Psoas muscle (tissue), 8 donors: Measurements from ENCODE around the gene HNF1B. TPM values are rescaled to one million over a fixed set of nuclear protein-coding genes. Genes with fewer than 3 reads are reported as not detected.

Experiments used
- ATAC-seq, 4 donors: fragments of 200-7000 bp; cut with Tn5 transposase; one replicate each; pipeline ENCODE4 v1.9.1; 2020; ENCODE audit warnings: moderate library complexity in 3 of 4, mild to moderate bottlenecking in 2 of 4
- DNase-seq, 2 donors: peaks; one replicate each; pipeline ENCODE4 v3.0.0-alpha.2; 2020
- H3K27ac ChIP-seq: fragments of 200-600 bp; one replicate; pipeline ENCODE4 v1.8.0; 2022
- H3K27me3 ChIP-seq, 3 donors: fragments of 200-600 bp in 1 of 3; one replicate each; pipeline versions ENCODE4 v1.6.1 to v1.8.0; 2013 to 2022; ENCODE audit warnings: low read length in 2 of 3, mild to moderate bottlenecking in 2 of 3, moderate library complexity in 1 of 3; ENCODE audit not compliant: insufficient read depth in 3 of 3
- H3K36me3 ChIP-seq, 2 donors: fragments of 200-600 bp in 1 of 2; one replicate each; pipeline versions ENCODE4 v1.6.1 to v1.8.0; 2013 to 2022; ENCODE audit warnings: low read depth in 1 of 2, mild to moderate bottlenecking in 1 of 2, moderate library complexity in 1 of 2; ENCODE audit not compliant: insufficient read depth in 1 of 2
- H3K4me1 ChIP-seq: fragments of 200-600 bp; one replicate; pipeline ENCODE4 v1.8.0; 2022
- H3K4me3 ChIP-seq: fragments of 200-600 bp; one replicate; pipeline ENCODE4 v1.8.0; 2022; ENCODE audit warnings: mild to moderate bottlenecking
- H3K9me3 ChIP-seq: fragments of 200-600 bp; one replicate; pipeline ENCODE4 v1.8.0; 2022
- CTCF ChIP-seq: fragments of 200-600 bp; IDR thresholded peaks from one replicate; pipeline ENCODE4 v1.8.0; 2022; ENCODE audit warnings: antibody characterized with exemption
- WGBS, 3 donors: extraction: QIAGEN DNeasy Blood & Tissue Kit; methylation state at CpG; one replicate each; pipeline versions ENCODE4 v1.1.6 to v1.1.7; 2013; 5-methylcytosine and 5-hydroxymethylcytosine counted together
- intact Hi-C, 2 donors: fragments of 100-400 bp; cut with DNase I; formaldehyde crosslinking; loops; one replicate each; pipeline versions ENCODE4 v1.11.0 to v1.14.2; 2022
- polyA plus RNA-seq, 3 donors: library from polyadenylated mRNA; stranded (reverse); fragments of 200-250 nt; gene quantifications; one replicate each; pipeline ENCODE4 v1.2.3, GENCODE V29; 2013
- total RNA-seq, 4 donors: library from RNA; stranded (reverse); fragmentation: NEBNext Ultra II Directional in 2 of 4; extraction: Animal tissue kit (Norgen Biotek cat#: 25700) in 2 of 4; gene quantifications; one replicate each; pipeline versions ENCODE4 v1.2.1 to v1.2.4, GENCODE V29; 2021 to 2023
- donor health status: healthy with polysubstance abuse.
- donor health status: DM: no; HTN: no; CAD: no; lungs with moderate emphysema.
- donor health status: Bipolar disorder and iron deficiency.
- donor health status: healthy.
- donor health status: DM: yes; HTN: yes; CAD: no.
- donor health status: DM: no; HTN: no; CAD: no.
- donor health status: DM: no; HTN: no; CAD: no.
- donor health status: DM: yes; HTN: yes; CAD: no.

The HNF1B gene
- total and polyA plus RNA-seq, 7 donors = 0.03 TPM; not detected in 6

- DNase-seq (no peak), ATAC-seq (no peak)
- Histone ChIP-seq H3K36me3 (no peaks in the 10 kb centered on the region), H3K27ac (no peak overlapping the region), H3K4me3 (no peak overlapping the region), H3K9me3 (no peaks in the 10 kb centered on the region), H3K27me3 (peaks cover 0 to 53% (median 9%) of the 10 kb centered on the region in 3 donors), H3K4me1 (no peaks in the 10 kb centered on the region)
- WGBS, 3 donors = 58 to 67% (median 64%) methylated on average over 3 of the region's 3 CpGs
- intact Hi-C loops = loop anchor here in 1 of 2 donors (10.0 kb wide), 1 partner anchor 60 kb away; no protein-coding TSS in a partner anchor
- TF ChIP-seq CTCF = no peak
Observed at GRCh38 chr17:37764383-37764782, 19.5 kb upstream of the HNF1B start.

GRCh38 chr17:37762666-37763065, 17.8 kb upstream of the HNF1B start:
- ATAC-seq = no peak
- Histone ChIP-seq H3K4me1 (no peaks in the 10 kb centered on the region), H3K27me3 (peaks cover 0 to 60% (median 8%) of the 10 kb centered on the region in 3 donors), H3K4me3 (no peak overlapping the region), H3K36me3 (no peaks in the 10 kb centered on the region), H3K9me3 (no peaks in the 10 kb centered on the region), H3K27ac (no peak overlapping the region)
- no peak for DNase-seq
- WGBS, 3 donors = 17 to 28% (median 19%) methylated on average over 7 of the region's 7 CpGs
- intact Hi-C loops = loop anchor here in 1 of 2 donors (10.0 kb wide), 1 partner anchor 62 kb away; no protein-coding TSS in a partner anchor
- TF ChIP-seq CTCF = no peak

DNA sequence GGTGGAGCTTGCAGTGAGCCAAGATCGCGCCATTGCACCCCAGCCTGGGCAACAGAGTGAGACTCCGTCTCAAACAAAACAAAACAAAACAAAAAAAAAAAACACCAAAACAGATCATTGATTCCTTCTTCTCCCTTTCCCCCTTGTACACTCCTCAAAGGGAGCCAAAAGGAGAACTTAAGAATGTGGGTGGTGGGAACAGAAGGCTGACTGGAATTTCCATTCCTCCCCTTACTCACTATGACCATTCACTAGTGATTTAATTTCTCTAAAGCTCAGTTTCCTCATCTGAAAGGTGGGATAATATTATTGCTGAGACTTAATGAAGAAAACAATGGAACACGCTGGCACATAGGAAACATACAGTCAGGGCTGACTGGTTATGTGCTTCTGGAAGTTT, 17.1 kb upstream of the HNF1B start:
- intact Hi-C loops = loop anchor here in 1 of 2 donors (10.0 kb wide), 1 partner anchor 63 kb away; no protein-coding TSS in a partner anchor
- no peak overlapping the region for H3K4me3 ChIP-seq
- no peaks in the 10 kb centered on the region for H3K9me3 ChIP-seq
- TF ChIP-seq CTCF = no peak
- H3K36me3 ChIP-seq = no peaks in the 10 kb centered on the region
- H3K27ac ChIP-seq = no peak overlapping the region
- 85 to 88% (median 86%) methylated on average over 4 of the region's 4 CpGs for WGBS, 3 donors
- no peak for ATAC-seq
- no peak for DNase-seq
- H3K27me3 ChIP-seq = peaks cover 0 to 58% (median 5%) of the 10 kb centered on the region in 3 donors
- H3K4me1 ChIP-seq = no peaks in the 10 kb centered on the region

- no peaks in the 10 kb centered on the region for H3K36me3 ChIP-seq
- DNase-seq = no peak
- H3K9me3 ChIP-seq = no peaks in the 10 kb centered on the region
- no peak for ATAC-seq
- TF ChIP-seq CTCF = no peak
- no peak overlapping the region for H3K4me3 ChIP-seq
- peaks cover 0 to 63% (median 5%) of the 10 kb centered on the region in 3 donors for H3K27me3 ChIP-seq
- no peak overlapping the region for H3K27ac ChIP-seq
- H3K4me1 ChIP-seq = no peaks in the 10 kb centered on the region
- WGBS, 3 donors = 74 to 77% (median 77%) methylated on average over 7 of the region's 7 CpGs
- intact Hi-C loops = loop anchor here in 1 of 2 donors (10.0 kb wide), 1 partner anchor 64 kb away; no protein-coding TSS in a partner anchor
Observed at GRCh38 chr17:37761059-37761458, 16.2 kb upstream of the HNF1B start.
